CD4-positive, alpha-beta memory T cell (primary cell): ENCODE results near the gene PARD3B. TPM values are rescaled to one million over a fixed set of nuclear protein-coding genes. Genes with fewer than 3 reads are reported as not detected.

Source experiments
- CTCF ChIA-PET: fragments of 350-600 bp; sonication (Branson Sonifier 250); formaldehyde crosslinking; loops from one replicate; lab custom pipeline; 2021; ENCODE audit warnings: inconsistent platforms; ENCODE audit not compliant: partially characterized antibody; lab: Charles Lee
- POLR2A ChIA-PET: fragments of 350-600 bp; sonication (Branson Sonifier 250); formaldehyde crosslinking; loops from one replicate; lab custom pipeline; 2021; ENCODE audit not compliant: partially characterized antibody; lab: Charles Lee
- DNase-seq, 5 donors: peaks; one replicate each; pipeline versions ENCODE4 v3.0.0 to v3.0.0-alpha.2; 2020 to 2022; ENCODE audit warnings: mixed read lengths in 1 of 5
- H3K27ac ChIP-seq: one replicate; pipeline ENCODE4 v1.7.0; 2013; ENCODE audit warnings: low read depth, low read length
- H3K27me3 ChIP-seq: 2 replicates; pipeline ENCODE4 v1.7.0; 2013; ENCODE audit warnings: mild to moderate bottlenecking, low read length, moderate library complexity; ENCODE audit not compliant: insufficient read depth
- H3K36me3 ChIP-seq: 2 replicates; pipeline ENCODE4 v1.7.0; 2013; ENCODE audit warnings: mild to moderate bottlenecking, low read length, moderate library complexity; ENCODE audit not compliant: insufficient read depth
- H3K4me1 ChIP-seq: 2 replicates; pipeline ENCODE4 v1.7.0; 2013; ENCODE audit warnings: mild to moderate bottlenecking, low read length, moderate library complexity; ENCODE audit not compliant: insufficient read depth
- H3K4me3 ChIP-seq, 2 donors: one replicate each; pipeline ENCODE4 v1.7.0; 2013; ENCODE audit warnings: low read length in 2 of 2, mild to moderate bottlenecking in 1 of 2
- H3K9me3 ChIP-seq, 2 donors: one replicate each; pipeline ENCODE4 v1.7.0; 2013; ENCODE audit warnings: low read length in 2 of 2, control low read depth in 1 of 2; ENCODE audit not compliant: control insufficient read depth in 1 of 2
- H3K27ac Mint-ChIP-seq, 7 donors: one replicate each; pipeline ENCODE4 v1.8.0; 2020 to 2021; ENCODE audit warnings: mixed read lengths in 7 of 7, mild to moderate bottlenecking in 6 of 7, inconsistent platforms in 3 of 7, moderate library complexity in 3 of 7
- H3K27me3 Mint-ChIP-seq, 2 donors: one replicate each; pipeline ENCODE4 v1.8.0; 2020 to 2021; ENCODE audit warnings: mixed read lengths in 2 of 2
- H3K36me3 Mint-ChIP-seq, 2 donors: one replicate each; pipeline ENCODE4 v1.8.0; 2020 to 2021; ENCODE audit warnings: mixed read lengths in 2 of 2, inconsistent platforms in 1 of 2, mild to moderate bottlenecking in 1 of 2
- H3K4me1 Mint-ChIP-seq, 4 donors: one replicate each; pipeline ENCODE4 v1.8.0; 2020 to 2021; ENCODE audit warnings: mixed read lengths in 4 of 4, mild to moderate bottlenecking in 1 of 4
- H3K4me3 Mint-ChIP-seq, 8 donors: one replicate each; pipeline ENCODE4 v1.8.0; 2020 to 2021; ENCODE audit warnings: mixed read lengths in 8 of 8, mild to moderate bottlenecking in 7 of 8, moderate library complexity in 6 of 8, inconsistent platforms in 3 of 8
- H3K9me3 Mint-ChIP-seq, 8 donors: one replicate each; pipeline ENCODE4 v1.8.0; 2020 to 2021; ENCODE audit warnings: mixed read lengths in 8 of 8, mild to moderate bottlenecking in 5 of 8, inconsistent platforms in 3 of 8, moderate library complexity in 1 of 8
- intact Hi-C: fragments of 100-400 bp; cut with micrococcal nuclease; formaldehyde crosslinking; loops from one replicate; pipeline ENCODE4 v1.15.1; 2023
- polyA plus RNA-seq, 2 donors: library from polyadenylated mRNA; unstranded; fragments of 300-500 nt; fragmentation: Illumina TruSeq; gene quantifications; one replicate each; pipeline ENCODE4 v1.2.3, GENCODE V29; 2021
- total RNA-seq, 2 experiments: library from RNA; stranded (reverse); gene quantifications; one replicate each; pipeline ENCODE4 v1.2.3, GENCODE V29; 2021

PARD3B gene
- total and polyA plus RNA-seq, 4 experiments from 2014 or later, result 0.44 to 1.3 (median 1.2) TPM; not detected in 1

- Histone ChIP-seq H3K4me1 (no peaks in the 10 kb centered on the region), H3K27ac (no peak overlapping the region), H3K9me3 (no peaks in the 10 kb centered on the region), H3K4me3 (no peak overlapping the region), H3K27me3 (no peaks in the 10 kb centered on the region), H3K36me3 (no peaks in the 10 kb centered on the region)
- no peaks in the 10 kb centered on the region for H3K4me1 Mint-ChIP-seq
- CTCF ChIA-PET, result no interaction called here
- peaks cover 6 to 17% (median 10%) of the 10 kb centered on the region in 8 donors for H3K9me3 Mint-ChIP-seq
- POLR2A ChIA-PET, result no interaction called here
- no peaks in the 10 kb centered on the region for H3K27me3 Mint-ChIP-seq
- no peak overlapping the region for H3K27ac Mint-ChIP-seq
- no peak for DNase-seq
- no peak overlapping the region for H3K4me3 Mint-ChIP-seq
- peaks cover 0 to 8% of the 10 kb centered on the region in 2 donors for H3K36me3 Mint-ChIP-seq
- intact Hi-C loops, result no loop called here
These were observed 792.0 kb downstream of the PARD3B start for GRCh38 chr2:205337274-205337673.

GRCh38 chr2:205338156-205338555 lies 792.9 kb downstream of the PARD3B start:
- ChIA-PET POLR2A (no interaction called here), CTCF (no interaction called here)
- DNase-seq, result no peak
- no peaks in the 10 kb centered on the region for H3K4me1 ChIP-seq
- H3K27ac Mint-ChIP-seq, result no peak overlapping the region
- no peaks in the 10 kb centered on the region for H3K9me3 ChIP-seq
- no peak overlapping the region for H3K4me3 Mint-ChIP-seq
- peaks cover 0 to 8% of the 10 kb centered on the region in 2 donors for H3K36me3 Mint-ChIP-seq
- H3K36me3 ChIP-seq, result no peaks in the 10 kb centered on the region
- intact Hi-C loops, result no loop called here
- no peaks in the 10 kb centered on the region for H3K27me3 ChIP-seq
- H3K4me1 Mint-ChIP-seq, result no peaks in the 10 kb centered on the region
- no peak overlapping the region for H3K4me3 ChIP-seq
- H3K9me3 Mint-ChIP-seq, result peaks cover 4 to 17% (median 10%) of the 10 kb centered on the region in 8 donors
- H3K27me3 Mint-ChIP-seq, result no peaks in the 10 kb centered on the region
- H3K27ac ChIP-seq, result no peak overlapping the region

- intact Hi-C loops, result no loop called here
- no peaks in the 10 kb centered on the region for H3K36me3 ChIP-seq
These were observed 797.8 kb downstream of the PARD3B start for GRCh38 chr2:205343103-205343502.

DNA sequence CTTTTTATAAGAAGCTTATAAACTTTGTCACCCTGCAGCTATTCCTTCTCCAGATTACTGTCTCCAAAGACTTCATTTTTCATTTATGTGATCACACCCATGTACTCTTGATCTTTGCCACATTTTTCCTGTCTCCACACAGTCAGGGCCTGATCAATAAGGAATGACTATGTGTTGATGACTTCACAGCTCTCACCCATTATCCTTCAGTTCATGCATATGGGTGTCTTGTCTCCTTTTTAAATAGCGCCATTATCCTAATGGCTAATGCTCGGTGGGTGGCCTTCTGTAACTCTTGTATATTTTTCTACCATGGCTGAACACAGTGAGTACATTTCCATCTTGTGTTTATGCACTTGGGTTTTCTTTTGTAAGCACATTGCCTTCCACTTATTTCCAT lies 801.4 kb downstream of the PARD3B start:
- intact Hi-C loops, result no loop called here
- no peaks in the 10 kb centered on the region for H3K27me3 ChIP-seq
- H3K27ac ChIP-seq, result no peak overlapping the region
- no peaks in the 10 kb centered on the region for H3K4me1 ChIP-seq
- ChIA-PET CTCF (no interaction called here), POLR2A (no interaction called here)
- H3K9me3 Mint-ChIP-seq, result peaks cover 0 to 16% (median 8%) of the 10 kb centered on the region in 8 donors
- H3K36me3 Mint-ChIP-seq, result peaks cover 0 to 4% of the 10 kb centered on the region in 2 donors
- no peaks in the 10 kb centered on the region for H3K9me3 ChIP-seq
- H3K36me3 ChIP-seq, result no peaks in the 10 kb centered on the region
- no peak overlapping the region for H3K4me3 Mint-ChIP-seq
- no peak overlapping the region for H3K4me3 ChIP-seq
- no peak overlapping the region for H3K27ac Mint-ChIP-seq
- peaks cover 0 to 2% of the 10 kb centered on the region in 2 donors for H3K27me3 Mint-ChIP-seq
- DNase-seq, result no peak
- no peaks in the 10 kb centered on the region for H3K4me1 Mint-ChIP-seq

More at GRCh38 chr2:205343103-205343502, 797.8 kb downstream of the PARD3B start:
- CTCF ChIA-PET, result no interaction called here
- H3K4me3 ChIP-seq, result no peak overlapping the region
- Mint-ChIP-seq H3K27me3 (peaks cover 0 to 2% of the 10 kb centered on the region in 2 donors), H3K4me1 (no peaks in the 10 kb centered on the region), H3K4me3 (no peak overlapping the region), H3K9me3 (peaks cover 3 to 16% (median 9%) of the 10 kb centered on the region in 8 donors), H3K36me3 (peaks cover 0 to 8% of the 10 kb centered on the region in 2 donors), H3K27ac (no peak overlapping the region)
- DNase-seq, result no peak
- H3K27ac ChIP-seq, result no peak overlapping the region
- no peaks in the 10 kb centered on the region for H3K4me1 ChIP-seq
- POLR2A ChIA-PET, result no interaction called here
- no peaks in the 10 kb centered on the region for H3K9me3 ChIP-seq
- H3K27me3 ChIP-seq, result no peaks in the 10 kb centered on the region

- H3K9me3 Mint-ChIP-seq, result peaks cover 0 to 16% (median 8%) of the 10 kb centered on the region in 8 donors
- Histone ChIP-seq H3K27ac (no peak overlapping the region), H3K9me3 (no peaks in the 10 kb centered on the region), H3K4me3 (no peak overlapping the region), H3K36me3 (no peaks in the 10 kb centered on the region), H3K4me1 (no peaks in the 10 kb centered on the region), H3K27me3 (no peaks in the 10 kb centered on the region)
- H3K36me3 Mint-ChIP-seq, result peaks cover 0 to 4% of the 10 kb centered on the region in 2 donors
- CTCF ChIA-PET, result interaction anchor here (1.0 kb wide), 1 partner anchor 11 kb away, joined by 3 read pairs; no protein-coding TSS in a partner anchor
- peaks cover 1 to 2% of the 10 kb centered on the region in 2 donors for H3K27me3 Mint-ChIP-seq
- no peak overlapping the region for H3K27ac Mint-ChIP-seq
- DNase-seq, result no peak
- H3K4me3 Mint-ChIP-seq, result no peak overlapping the region
- POLR2A ChIA-PET, result no interaction called here
- no peaks in the 10 kb centered on the region for H3K4me1 Mint-ChIP-seq
- intact Hi-C loops, result no loop called here
These were observed 802.6 kb downstream of the PARD3B start for GRCh38 chr2:205347899-205348298.

DNA sequence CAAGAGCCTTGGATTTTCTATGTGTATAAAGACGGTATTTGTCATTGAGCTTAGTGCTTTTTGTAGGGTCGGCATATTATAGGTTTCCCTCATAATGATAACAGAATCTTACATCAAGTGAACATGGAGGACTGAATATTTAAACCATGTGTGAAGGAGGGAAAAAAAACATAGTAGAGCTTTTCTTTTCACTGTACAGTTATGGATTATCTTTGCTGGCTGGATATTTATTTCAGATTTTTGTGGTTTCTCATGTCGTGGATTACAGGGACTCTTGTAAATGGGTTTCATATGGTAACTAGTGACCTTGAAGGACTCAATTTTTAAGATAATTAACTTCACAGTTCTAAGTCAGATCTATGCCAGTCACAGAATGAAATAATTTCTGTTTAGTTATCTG lies 806.8 kb downstream of the PARD3B start:
- H3K4me1 ChIP-seq, result no peaks in the 10 kb centered on the region
- no peaks in the 10 kb centered on the region for H3K27me3 ChIP-seq
- Mint-ChIP-seq H3K27ac (no peak overlapping the region), H3K9me3 (no peaks in the 10 kb centered on the region), H3K36me3 (no peaks in the 10 kb centered on the region), H3K27me3 (peaks cover 1% of the 10 kb centered on the region in 2 donors), H3K4me3 (no peak overlapping the region), H3K4me1 (no peaks in the 10 kb centered on the region)
- CTCF ChIA-PET, result no interaction called here
- H3K4me3 ChIP-seq, result no peak overlapping the region
- no peaks in the 10 kb centered on the region for H3K36me3 ChIP-seq
- DNase-seq, result no peak
- POLR2A ChIA-PET, result no interaction called here
- no peaks in the 10 kb centered on the region for H3K9me3 ChIP-seq
- intact Hi-C loops, result no loop called here
- H3K27ac ChIP-seq, result no peak overlapping the region

DNA sequence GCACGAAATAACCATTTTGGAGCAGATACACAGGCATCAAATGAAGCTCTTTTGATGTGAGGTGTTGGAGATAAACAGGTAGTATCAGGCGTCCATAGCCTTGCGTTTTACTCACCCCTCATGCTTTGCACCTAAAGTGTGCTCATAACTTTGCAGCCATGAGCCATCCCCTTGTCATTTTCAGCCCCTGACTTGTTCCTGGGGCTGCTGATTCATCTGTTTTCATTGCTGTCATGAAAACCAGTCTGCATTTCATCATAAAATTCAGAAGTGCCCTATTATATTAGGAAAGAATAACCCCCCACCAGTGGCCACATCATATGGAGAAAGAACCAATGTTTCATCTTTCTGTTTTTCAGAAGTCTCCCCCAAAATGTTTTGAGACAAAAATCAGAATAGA lies 807.3 kb downstream of the PARD3B start:
- POLR2A ChIA-PET, result no interaction called here
- Mint-ChIP-seq H3K27ac (no peak overlapping the region), H3K9me3 (no peaks in the 10 kb centered on the region), H3K4me3 (no peak overlapping the region), H3K27me3 (peaks cover 1% of the 10 kb centered on the region in 2 donors), H3K36me3 (no peaks in the 10 kb centered on the region), H3K4me1 (no peaks in the 10 kb centered on the region)
- Histone ChIP-seq H3K27me3 (no peaks in the 10 kb centered on the region), H3K9me3 (no peaks in the 10 kb centered on the region), H3K4me3 (no peak overlapping the region), H3K4me1 (no peaks in the 10 kb centered on the region), H3K36me3 (no peaks in the 10 kb centered on the region), H3K27ac (no peak overlapping the region)
- no peak for DNase-seq
- CTCF ChIA-PET, result no interaction called here
- intact Hi-C loops, result no loop called here

- peaks cover 3 to 9% of the 10 kb centered on the region in 2 donors for H3K27me3 Mint-ChIP-seq
- no peak for DNase-seq
- H3K27ac Mint-ChIP-seq, result no peak overlapping the region
- no peaks in the 10 kb centered on the region for H3K36me3 Mint-ChIP-seq
- H3K27ac ChIP-seq, result no peak overlapping the region
- H3K4me1 Mint-ChIP-seq, result no peaks in the 10 kb centered on the region
- no peak overlapping the region for H3K4me3 ChIP-seq
- ChIA-PET CTCF (no interaction called here), POLR2A (no interaction called here)
- H3K4me3 Mint-ChIP-seq, result no peak overlapping the region
- no peaks in the 10 kb centered on the region for H3K36me3 ChIP-seq
- H3K9me3 ChIP-seq, result no peaks in the 10 kb centered on the region
- intact Hi-C loops, result no loop called here
- no peaks in the 10 kb centered on the region for H3K4me1 ChIP-seq
- no peaks in the 10 kb centered on the region for H3K27me3 ChIP-seq
- H3K9me3 Mint-ChIP-seq, result no peaks in the 10 kb centered on the region
These were observed 812.5 kb downstream of the PARD3B start for GRCh38 chr2:205357732-205358131.
